Measurements from ENCODE around the gene EPB41L2.
"Not testable (repeated sequence)": the region's sequence is repeated elsewhere in the genome, so short reads cannot be mapped to it uniquely, and the experiment has no call there.

EPB41L2 gene

DNA sequence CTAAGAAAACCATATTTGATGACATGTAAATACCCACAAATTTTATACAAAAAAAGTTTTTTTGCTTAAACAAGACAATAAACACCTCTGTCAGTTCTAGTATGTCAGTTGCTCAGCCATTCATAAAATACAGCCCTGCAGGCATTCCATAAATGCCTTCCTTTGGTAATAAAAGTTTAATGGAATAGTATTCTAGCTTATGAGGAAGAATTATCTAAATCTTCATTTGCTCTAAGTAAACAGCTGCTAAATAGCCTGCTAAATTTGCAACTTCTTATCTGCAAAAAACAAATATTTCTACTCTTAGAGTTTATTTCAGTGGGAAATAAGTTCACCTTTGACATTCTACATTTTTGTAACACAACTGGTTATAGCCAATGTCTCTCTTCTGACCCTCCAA is 127.1 kb downstream of the EPB41L2 start:
- no peak for FAIRE-seq

DNA sequence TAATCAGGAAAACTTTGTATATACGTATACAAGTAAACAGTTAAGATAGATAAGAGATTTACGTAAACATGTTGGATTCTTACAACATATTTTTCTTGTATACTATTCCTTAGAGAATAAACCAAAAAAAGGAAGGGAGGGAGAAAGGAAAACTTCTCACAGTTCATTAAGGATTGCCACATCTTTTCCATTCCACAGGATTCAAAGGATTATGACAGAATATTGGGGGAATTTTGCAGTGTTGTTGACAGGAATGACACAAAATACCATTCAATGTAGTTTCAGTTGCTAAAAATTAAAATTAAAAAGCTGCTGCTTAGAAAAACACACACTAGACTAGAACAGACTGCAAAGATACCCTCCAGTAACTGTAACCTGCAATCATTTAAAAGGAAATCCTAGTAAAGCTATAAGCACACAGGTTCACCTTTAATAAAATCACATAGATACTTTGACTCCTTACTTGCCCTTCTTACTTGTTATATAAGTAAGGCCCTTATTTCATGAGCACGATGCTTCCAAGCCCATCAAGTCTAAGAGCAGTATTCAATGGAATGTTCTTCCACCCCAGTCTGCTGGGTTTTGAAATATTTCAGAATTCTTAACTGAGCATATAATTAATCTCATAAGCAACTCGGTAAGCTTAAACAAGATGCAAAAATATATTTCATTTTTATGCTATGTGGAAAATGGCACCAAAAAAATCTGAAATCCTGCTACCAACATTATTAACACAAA is 128.0 kb downstream of the EPB41L2 start:
- FAIRE-seq, result no peak

DNA sequence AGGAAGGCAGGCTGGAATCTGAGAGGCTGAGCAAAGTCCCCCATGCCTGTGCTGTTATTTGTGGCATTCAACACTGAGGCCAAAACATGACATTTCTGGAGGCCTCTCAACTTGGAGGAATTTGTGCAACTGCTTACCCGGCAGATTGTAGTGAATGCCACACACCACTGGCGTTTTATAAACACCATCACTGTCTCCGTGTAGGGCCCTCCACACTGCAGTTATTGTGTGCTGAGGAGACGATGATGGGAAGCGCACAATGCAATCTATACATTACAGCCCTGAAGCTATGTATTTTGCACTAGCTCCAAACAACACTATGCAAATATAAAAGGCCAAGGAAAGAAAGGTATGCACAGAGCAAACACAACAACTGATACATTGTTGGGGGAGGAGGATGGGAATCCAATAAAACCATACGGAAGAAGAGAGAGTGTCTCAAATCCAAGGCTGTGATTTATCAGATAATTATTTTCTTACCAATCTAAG is 129.3 kb downstream of the EPB41L2 start:
- no peak for FAIRE-seq

DNA sequence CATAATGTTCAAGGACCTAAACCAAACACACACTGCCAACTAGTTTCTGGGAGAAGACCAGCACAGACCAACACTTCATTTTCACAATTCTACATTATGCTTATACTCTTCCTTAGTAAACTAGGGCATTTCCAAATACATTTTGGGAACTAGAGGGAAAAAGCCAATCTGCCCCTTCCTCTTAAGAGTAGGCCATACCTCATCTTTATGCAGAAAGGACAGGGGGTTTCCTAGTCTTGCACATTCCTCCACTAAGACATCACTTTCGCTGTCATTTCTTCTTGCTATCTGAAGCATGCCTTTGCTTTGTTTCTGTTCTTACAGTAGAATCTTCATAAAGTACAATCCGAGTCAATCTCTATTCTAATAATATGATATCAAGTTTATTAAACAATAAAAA is 130.1 kb downstream of the EPB41L2 start:
- no peak for FAIRE-seq

DNA sequence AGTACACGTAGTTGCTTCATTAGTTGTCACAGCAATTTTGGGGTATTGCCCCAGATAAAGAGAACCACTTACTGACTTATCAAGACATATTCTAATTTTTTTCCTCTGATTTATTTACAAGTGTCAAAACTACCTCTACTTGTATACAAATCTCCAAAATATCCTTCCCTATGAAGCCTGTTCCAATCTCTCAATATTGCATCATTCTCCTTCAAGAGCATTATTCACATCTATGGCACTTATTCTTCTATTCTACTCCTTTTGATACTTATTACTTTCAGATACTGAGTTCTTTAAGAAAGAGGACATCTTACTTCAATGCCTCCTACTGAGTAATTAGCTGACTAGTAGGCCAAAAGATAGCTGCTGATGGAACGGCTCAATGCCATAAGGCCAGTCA is 130.6 kb downstream of the EPB41L2 start:
- no peak for FAIRE-seq

DNA sequence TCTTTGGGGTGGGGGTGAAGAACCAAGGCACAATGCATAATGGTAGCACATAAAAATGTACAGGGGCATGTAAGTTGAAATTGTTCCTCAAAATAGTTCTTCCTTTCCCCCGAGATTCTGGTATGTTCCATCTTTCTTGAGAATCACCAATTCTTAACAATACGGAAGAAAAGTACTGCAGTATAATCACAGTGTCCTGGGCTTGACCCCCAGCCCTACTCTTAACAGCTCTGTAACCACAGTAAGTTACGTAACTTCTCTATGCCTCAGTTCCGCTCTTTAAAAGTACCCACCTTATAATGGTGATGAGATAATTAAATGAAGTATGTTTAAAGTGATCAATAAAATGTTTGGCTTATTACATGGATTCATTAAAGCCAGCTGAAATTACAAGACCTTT is 131.4 kb downstream of the EPB41L2 start:
- no peak for FAIRE-seq

DNA sequence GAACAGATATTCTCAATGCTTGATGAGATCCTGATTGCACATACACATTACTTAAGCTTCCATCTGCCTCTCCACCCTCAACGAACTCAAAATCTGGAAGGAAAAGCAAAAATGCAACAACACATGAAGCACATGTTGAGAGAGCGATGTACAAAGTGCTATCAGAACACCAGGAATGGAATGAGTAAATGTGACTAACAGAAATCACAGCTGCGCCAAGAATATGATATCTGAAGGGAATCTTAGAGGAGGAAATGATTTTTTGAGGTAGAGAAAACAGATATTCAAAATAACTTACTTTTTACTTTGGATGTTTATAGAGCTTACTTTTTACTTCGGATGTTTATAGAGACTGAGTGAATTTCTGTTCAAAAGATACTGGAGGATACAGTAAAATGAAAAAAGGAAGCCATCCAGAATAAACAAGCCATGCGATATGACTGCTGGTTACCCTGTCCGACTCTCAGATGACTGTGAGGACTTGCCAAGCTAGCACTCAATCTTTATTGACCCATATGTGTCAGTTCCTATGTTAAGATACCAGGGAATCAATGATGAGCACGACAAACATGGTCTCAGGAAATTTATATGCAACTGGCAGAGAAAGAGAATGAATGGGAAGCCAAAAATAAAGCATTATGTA is 133.9 kb downstream of the EPB41L2 start:
- FAIRE-seq, result no peak

DNA sequence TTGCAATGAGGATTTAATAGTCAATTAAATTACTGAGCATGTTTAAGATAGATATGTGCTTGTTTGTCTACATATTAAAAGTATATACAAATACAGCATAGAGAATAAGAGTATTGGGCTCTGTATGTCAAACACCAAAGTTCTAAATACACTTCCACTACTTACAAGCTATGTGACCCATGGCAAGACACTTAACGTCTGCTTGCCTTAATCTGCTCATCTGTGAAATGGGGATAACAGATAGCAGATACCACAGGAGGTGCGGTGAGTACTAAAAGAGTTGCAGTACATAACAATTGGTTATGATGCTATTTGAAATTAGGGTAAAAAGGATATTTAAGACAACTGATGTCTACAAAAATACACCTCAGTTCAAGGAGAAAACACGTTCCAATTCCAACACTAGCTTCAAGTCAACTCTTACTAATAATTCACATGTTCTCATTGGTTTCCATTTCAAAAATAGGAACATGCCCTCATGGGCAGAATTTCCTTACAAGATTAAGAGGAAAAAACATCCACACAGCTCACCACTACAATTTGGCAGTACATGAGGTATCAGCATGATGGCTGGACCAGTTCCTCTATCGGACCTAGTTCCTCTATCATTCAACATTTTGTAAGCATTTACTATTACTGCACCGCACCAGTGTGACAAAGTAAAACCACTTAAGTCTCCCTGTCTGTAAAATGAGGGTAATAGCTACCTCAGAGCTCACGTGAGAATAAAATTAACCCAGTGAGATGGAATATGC is 134.7 kb downstream of the EPB41L2 start:
- no peak for FAIRE-seq

DNA sequence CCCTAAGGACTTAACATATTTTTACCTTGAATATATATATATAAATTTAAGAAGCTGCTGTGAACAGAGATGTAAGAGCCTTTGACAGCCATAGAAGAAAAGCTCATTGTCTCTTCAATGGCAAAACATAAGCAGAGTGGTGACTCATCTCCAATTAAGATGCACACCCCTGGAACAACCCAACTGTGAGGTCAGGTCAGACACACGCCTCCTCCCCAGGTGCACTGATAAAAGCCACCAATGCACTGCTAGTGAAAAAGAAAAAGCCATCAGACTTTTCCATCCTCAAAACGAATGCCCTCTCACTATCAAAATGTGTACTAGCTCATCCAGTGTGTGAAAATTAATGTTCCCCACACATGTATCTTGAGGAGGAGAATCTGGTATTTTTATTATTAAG is 135.7 kb downstream of the EPB41L2 start:
- no peak for FAIRE-seq

DNA sequence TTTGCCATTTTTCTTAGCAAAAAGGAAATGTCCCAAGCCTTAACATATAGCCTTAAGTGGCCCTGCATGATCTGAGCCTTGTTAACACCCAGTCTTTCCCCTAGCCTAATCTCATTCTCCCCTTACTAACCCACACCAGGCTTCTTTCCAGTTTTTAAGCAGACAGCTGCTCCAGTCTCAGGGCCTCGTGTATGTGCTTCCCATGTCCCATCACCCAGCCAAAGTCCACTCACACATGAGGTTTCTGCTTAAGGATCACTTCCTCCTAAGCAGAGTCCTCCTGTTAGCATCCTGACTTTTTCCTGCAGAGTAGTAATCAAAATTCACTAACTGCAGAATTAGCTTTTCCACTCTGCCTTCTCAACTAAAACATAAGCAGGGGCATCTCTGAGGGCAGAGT is 139.7 kb downstream of the EPB41L2 start:
- no peak for FAIRE-seq

DNA sequence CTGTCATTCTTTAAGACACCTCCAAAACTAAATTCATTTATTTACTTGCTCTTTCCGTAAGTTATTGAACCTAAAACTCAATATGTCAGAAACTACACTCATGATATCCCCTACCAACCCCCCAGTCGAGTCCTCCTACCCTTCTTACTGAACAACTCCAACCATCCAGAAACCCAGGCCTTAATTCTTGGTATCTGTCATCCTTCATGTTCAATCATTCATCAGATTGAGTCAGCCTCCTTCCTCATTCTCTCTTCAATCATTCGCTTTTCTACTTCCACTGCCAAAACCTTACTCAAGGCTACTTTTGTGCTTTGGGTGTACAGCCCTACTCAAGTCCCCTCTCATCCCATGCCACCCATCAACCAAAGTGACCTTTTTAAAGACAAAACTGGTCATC is 140.1 kb downstream of the EPB41L2 start:
- FAIRE-seq, result no peak

DNA sequence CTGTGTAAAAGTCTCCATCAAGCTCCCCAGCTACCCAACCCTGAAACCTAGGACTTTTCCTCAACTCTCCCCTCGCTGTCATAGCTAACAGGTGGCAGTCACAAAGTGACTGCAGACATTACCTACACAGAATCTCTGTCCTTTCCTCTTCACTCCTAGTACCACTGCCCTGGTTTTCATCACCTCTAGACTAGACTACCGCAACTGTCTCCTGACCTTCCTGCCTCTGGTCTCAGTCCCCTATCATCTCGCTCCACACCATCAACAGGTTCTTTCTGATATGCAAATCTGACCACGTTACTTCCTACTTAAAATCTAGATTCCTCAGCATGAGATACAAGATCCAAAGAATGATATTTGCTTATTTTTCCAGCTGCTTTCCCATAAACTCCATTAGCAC is 142.1 kb downstream of the EPB41L2 start:
- no peak for FAIRE-seq

DNA sequence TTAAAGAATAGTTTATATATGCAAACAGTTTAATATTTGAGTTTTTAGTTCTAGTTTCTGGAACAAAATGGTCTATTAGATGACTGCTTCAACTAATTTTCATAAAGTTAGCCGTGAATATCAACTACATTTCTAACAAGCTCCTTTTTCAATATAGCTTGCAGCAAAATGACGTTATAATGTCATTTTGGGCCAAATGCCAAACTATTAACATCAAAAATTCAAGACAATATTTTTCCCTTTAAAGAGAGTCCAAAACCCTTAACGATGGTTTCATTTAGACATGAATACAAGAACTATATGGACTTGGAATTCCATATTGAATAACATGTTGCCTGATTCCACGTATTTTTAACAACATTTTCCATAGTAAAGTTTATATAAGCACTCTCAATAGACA is 144.9 kb downstream of the EPB41L2 start:
- no peak for FAIRE-seq

DNA sequence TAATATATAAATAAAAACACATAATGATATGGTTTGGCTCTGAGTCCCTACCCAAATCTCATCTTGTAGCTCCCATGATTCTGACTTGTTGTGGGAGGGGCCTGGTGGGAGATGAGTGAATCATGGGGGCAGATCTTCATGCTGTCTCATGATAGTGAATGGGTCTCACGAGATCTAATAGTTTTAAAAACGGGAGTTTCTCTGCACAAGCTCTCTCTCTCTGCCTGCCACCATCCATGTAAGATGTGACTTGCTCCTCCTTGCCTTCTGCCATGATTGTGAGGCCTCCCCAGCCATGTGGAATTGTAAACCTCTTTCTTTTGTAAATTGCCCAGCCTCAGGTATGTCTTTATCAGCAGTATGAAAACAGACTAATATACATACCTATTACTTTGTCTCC is 147.4 kb downstream of the EPB41L2 start:
- not testable (repeated sequence) for FAIRE-seq

DNA sequence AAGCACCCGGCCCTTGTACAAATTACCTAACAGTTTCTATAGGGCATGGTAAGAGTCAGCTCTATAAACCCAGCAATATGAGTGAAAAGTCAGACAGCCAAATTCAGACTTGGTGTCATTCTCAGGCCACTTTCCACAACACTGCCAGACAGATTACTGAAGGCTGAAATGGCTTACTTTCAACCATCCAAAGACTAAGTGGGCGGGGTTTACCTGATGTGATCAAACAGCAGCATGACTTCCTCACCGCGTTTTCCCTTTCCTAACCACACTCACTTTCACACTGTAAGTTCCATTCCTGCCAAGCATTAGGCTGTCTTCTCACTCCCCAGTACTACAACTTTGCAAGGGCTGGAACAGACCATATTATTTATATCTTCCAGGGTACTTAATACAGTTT is 149.9 kb downstream of the EPB41L2 start:
- no peak for FAIRE-seq

DNA sequence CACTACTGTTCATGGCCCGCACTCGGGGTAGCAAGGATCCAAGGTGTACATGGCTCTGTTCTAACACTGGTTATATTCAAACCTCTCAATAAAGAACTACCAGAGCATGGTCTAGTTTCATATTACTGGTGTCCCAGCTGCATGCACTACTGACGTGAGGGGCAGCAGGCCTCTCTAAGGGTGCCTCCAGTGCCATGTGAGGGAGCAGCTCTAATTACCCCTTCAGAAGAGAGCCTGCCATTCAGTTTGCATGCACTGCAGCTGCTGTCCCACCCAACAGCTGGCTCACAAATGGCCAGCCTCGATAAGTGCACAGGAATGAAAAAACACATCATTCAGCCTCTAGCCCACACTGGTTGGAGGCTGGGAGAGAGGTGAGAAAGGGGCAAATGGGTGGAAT is 150.6 kb downstream of the EPB41L2 start:
- no peak for FAIRE-seq

DNA sequence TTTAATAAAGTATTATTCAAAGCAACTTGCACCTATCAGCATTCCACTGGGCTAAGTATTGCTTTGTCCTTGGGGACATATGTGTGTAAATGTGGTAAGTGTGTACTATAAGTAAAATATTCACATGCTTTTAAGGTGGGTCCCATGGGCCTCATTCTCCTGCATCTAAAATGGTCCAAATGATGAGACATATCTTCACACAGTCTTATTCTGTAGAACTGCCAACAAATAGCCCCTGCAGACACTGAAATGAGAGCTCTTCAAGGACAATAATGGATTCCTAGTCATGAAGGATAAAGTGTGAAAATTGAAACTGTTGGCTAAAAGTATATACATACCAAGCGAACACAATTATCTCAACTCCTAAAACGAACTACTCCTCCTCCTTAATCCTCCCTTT is 154.1 kb downstream of the EPB41L2 start:
- no peak for FAIRE-seq

DNA sequence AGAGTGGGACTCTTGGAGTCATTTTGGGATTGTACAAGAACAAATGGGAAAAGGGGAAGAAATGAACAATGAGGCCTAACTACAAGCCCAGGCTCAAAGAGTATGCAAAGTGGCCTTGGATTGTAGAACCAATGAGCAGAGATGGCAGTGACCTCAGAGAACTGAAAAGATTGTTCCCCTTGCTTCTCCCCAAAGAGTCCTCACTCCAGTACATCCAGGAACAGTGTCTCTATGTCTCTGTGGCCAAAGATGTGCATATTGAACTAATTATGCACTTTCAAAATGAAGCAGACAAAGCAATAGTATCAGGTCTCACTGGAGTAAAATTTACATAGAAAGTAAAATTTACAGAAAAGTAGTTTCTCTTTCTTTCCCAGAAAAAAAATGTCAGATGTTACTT is 154.9 kb downstream of the EPB41L2 start:
- FAIRE-seq, result no peak

DNA sequence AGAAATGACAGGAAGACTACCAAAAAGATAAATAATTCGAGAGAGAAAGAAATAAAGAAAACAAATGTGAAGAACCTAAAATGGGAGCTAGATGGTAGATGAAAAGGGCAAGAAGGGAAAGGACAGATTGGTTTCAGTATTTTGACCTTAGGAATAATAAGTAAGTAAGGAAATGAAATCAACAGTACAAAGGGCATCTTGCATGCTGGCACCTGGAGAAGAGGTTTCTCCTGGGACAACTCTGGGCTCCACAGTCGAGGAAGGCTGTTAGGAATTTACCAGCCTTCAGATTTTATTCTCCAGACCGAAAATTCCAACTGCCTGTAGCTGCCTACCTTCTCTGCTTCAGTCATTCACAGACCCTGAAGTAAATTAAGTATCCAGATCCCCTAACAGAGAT is 155.4 kb downstream of the EPB41L2 start:
- FAIRE-seq, result no peak

DNA sequence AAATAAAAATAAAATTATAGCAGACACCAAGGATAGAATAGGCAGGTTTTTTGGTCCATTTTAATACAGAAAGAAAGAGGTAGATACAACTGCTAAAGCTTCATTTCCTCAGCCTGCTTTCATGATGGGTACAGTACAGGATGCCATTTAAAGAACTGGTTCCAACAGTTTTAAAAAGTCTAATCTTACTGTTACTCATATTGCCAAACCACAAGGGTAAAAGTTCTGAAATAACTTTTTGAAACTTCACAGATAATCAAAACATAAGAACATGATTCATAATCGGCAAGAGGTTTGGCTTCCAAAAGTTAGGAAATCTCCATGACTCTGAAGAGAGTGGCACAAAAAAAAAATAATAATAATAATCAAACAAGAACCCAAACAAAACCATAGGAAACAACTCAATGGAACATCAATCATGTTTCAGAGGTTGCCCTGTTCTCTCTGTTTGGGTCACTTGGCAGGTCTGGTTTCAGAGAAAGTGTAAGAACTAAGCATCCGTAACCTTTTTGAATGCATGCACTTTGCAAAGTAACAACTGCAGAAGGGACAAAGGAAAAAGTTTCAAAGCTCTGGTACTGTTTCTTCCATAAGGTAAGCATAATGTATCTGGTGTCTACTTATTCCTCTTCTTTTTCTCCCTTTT is 156.2 kb downstream of the EPB41L2 start:
- no peak for FAIRE-seq

DNA sequence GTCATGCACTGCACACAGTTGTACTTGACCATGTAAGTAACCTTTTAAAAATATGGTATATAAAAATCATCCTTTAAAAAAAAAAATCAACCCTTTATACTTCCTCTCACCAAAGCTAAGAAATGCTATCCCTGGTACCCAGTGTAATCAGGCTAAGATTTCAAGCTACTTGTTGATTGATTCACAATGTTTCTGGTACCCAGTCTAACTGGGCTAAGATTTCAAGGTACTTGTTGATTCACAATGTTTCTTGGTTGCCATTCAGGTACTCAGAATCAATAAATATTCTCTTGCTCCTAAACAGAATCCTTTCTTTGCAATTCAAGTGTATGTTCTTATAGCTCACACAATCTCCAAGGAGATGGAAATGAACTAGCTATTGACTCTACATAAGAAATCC is 159.4 kb downstream of the EPB41L2 start:
- no peak for FAIRE-seq

DNA sequence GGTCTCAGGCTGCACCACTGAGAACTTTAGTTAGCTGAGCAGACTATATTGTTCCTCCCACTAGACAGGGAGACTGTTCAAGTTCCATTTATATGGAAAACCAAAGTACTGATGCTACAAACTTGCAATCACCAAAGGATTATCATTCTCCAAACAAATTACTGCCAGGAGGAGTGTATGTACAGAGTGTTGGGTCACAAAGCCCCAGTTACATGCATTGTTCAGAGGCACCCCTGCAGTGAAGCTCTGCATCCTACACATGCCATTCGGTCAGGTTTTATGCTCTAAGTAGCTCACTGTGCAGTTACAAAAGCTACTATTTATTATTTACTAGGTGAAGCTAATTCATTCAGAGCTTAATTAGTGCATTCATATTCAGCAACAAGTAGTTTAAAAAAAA is 160.0 kb downstream of the EPB41L2 start:
- FAIRE-seq, result no peak

DNA sequence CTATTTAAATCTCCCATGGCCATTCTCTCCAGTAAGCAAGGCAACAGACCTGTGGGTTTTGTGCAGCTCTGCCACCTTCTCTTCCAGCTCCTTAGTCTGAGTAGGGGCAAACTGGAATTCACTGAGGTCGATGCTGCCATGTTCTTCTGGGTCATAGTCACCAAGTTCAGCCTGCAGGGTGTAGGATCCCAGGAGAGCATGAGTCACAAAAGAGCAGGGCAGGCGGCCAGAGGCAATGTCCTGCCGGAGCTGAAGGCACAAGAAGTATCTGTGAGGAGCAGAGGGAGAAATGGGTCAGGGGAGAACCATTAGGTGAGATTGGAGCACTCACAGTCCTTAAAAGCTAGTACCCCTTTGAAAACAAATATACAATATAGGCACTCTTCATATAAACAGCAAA is 162.1 kb downstream of the EPB41L2 start:
- FAIRE-seq, result no peak

DNA sequence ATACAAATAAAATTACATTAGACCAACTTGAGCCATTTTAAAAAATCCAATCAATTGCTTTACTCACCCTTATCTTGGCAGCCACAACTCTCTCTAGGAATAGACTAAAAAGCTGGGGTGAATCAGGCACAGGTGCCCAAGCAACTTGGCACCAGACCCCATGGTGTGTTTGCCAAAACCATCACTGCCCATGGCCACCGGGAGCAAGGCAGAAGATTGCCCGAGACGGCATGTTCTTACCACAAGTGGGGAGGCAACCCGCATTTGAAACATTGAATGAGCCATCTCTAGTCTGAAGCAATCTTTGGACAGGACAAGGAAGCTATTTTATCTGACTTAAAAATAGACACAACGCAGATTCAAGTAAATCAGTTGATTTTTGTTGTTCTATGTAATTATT is 166.8 kb downstream of the EPB41L2 start:
- no peak for FAIRE-seq

Data from G401.6 (cell line).